GM12878 (cell line): ENCODE results near the gene GFRA4. TPM values are rescaled to one million over a fixed set of nuclear protein-coding genes. Genes with fewer than 3 reads are reported as not detected.
A peak's percentile ranks its signal among the peaks of the same experiment; 100 is the strongest.

Experiments
- CBX5 ChIP-seq: sonication (generic); IDR thresholded peaks from 2 replicates; pipeline ENCODE4 v1.6.1; 2016; ENCODE audit warnings: low read depth, moderate library complexity, mild to moderate bottlenecking, inconsistent platforms
- CREB1 ChIP-seq: IDR thresholded peaks from 2 replicates; pipeline ENCODE4 v1.6.1; 2012; ENCODE audit warnings: low read depth, mild to moderate bottlenecking, inconsistent platforms
- EGR1 ChIP-seq, 2 experiments: IDR thresholded peaks; 1 replicate in 1 of 2; 2 replicates in 1 of 2; pipeline ENCODE4 v1.6.1; 2011 to 2012; ENCODE audit warnings: low read depth in 2 of 2, low read length in 2 of 2, borderline replicate concordance in 1 of 2, mild to moderate bottlenecking in 1 of 2, moderate library complexity in 1 of 2
- HDAC2 ChIP-seq: fragments of 200-600 bp; sonication (generic); IDR thresholded peaks from 2 replicates; pipeline ENCODE4 v1.6.1; 2017
- IRF4 ChIP-seq: IDR thresholded peaks from 2 replicates; pipeline ENCODE4 v1.6.1; 2011; ENCODE audit warnings: low read depth, low read length
- KDM1A ChIP-seq: fragments of 200-600 bp; sonication (generic); IDR thresholded peaks from 2 replicates; pipeline ENCODE4 v1.6.1; 2016; ENCODE audit warnings: borderline replicate concordance
- MEF2B ChIP-seq: fragments of 450-650 bp; IDR thresholded peaks from 2 replicates; pipeline ENCODE4 v1.6.1; 2018; ENCODE audit warnings: mild to moderate bottlenecking, moderate library complexity; ENCODE audit not compliant: partially characterized antibody, poor library complexity, severe bottlenecking
- MYC ChIP-seq: IDR thresholded peaks from 2 replicates; pipeline ENCODE4 v1.6.1; 2011; ENCODE audit warnings: mild to moderate bottlenecking, low read length, moderate library complexity, inconsistent platforms; ENCODE audit not compliant: insufficient read depth, insufficient replicate concordance, insufficient read length, severe bottlenecking
- NFYA ChIP-seq: IDR thresholded peaks from 2 replicates; pipeline ENCODE4 v1.6.1; 2011; ENCODE audit warnings: low read depth, mild to moderate bottlenecking, low read length, improper control_type of control experiment, borderline replicate concordance
- NRF1 ChIP-seq: conservative IDR thresholded peaks from 2 replicates; pipeline ENCODE4 v1.6.1; 2011; ENCODE audit warnings: mild to moderate bottlenecking, low read depth, low read length, improper control_type of control experiment
- POLR2A ChIP-seq: IDR thresholded peaks from 2 replicates; pipeline ENCODE4 v1.6.1; 2011; ENCODE audit warnings: low read depth, mild to moderate bottlenecking, low read length
- RBBP5 ChIP-seq: fragments of 200-600 bp; sonication (generic); conservative IDR thresholded peaks from 2 replicates; pipeline ENCODE4 v1.6.1; 2016
- RCOR1 ChIP-seq: conservative IDR thresholded peaks from 2 replicates; pipeline ENCODE4 v1.6.1; 2012; ENCODE audit warnings: low read depth, low read length, improper control_type of control experiment
- SPI1 ChIP-seq: IDR thresholded peaks from 2 replicates; pipeline ENCODE4 v1.6.1; 2011; ENCODE audit warnings: low read depth, mild to moderate bottlenecking, low read length, moderate library complexity, borderline replicate concordance; ENCODE audit not compliant: insufficient read depth
- SREBF1 ChIP-seq: IDR thresholded peaks from 2 replicates; pipeline ENCODE4 v1.6.1; 2012; ENCODE audit warnings: mild to moderate bottlenecking, low read length
- TBL1XR1 ChIP-seq: IDR thresholded peaks from 2 replicates; pipeline ENCODE4 v1.6.1; 2012; ENCODE audit warnings: low read depth, low read length, improper control_type of control experiment
- TCF7 ChIP-seq: IDR thresholded peaks from 2 replicates; pipeline ENCODE4 v1.6.1; 2014; ENCODE audit warnings: antibody characterized with exemption, borderline replicate concordance
- ZNF217 ChIP-seq: fragments of 450-650 bp; IDR thresholded peaks from 2 replicates; pipeline ENCODE4 v1.6.1; 2017; ENCODE audit warnings: antibody characterized with exemption, mild to moderate bottlenecking
- polyA plus RNA-seq, 11 experiments: library from polyadenylated mRNA; depleted of rRNA in 4 of 11; unstranded in 6 of 11; stranded (reverse) in 5 of 11; fragments of >200 nt; fragmentation: Nextera tagmentation in 4 of 11; fragmentation: Illumina TruSeq in 1 of 11; extraction: Ambion mirVana in 4 of 11; extraction: Trizol in 1 of 11; gene quantifications; 1 replicate in 1 of 11; 2 replicates in 10 of 11; pipeline versions ENCODE4 v1.2.1 to v1.2.3, GENCODE V29; 2011 to 2016; ENCODE audit warnings: inconsistent platforms in 2 of 11, missing spikeins in 2 of 11, low read depth in 1 of 11
- total RNA-seq, 4 experiments: library from RNA; depleted of rRNA in 3 of 4; stranded (reverse); fragments of >200 nt in 3 of 4; fragmentation: Illumina TruSeq in 1 of 4; extraction: Trizol in 1 of 4; gene quantifications; 2 replicates each; pipeline versions ENCODE4 v1.2.1 to v1.2.3, GENCODE V29; 2013 to 2021
- TF ChIP-seq, protein P1 (sequence below): fragments of 450-650 bp; IDR thresholded peaks from 2 replicates; pipeline ENCODE4 v1.6.1; 2017; ENCODE audit warnings: low read depth, mild to moderate bottlenecking, moderate library complexity
- TF ChIP-seq, protein P2 (sequence below): fragments of 450-650 bp; IDR thresholded peaks from 2 replicates; pipeline ENCODE4 v1.6.1; 2017; ENCODE audit warnings: mild to moderate bottlenecking, moderate library complexity
- TF ChIP-seq, protein P3 (sequence below): fragments of 450-650 bp; IDR thresholded peaks from 2 replicates; pipeline ENCODE4 v1.6.1; 2016; ENCODE audit warnings: mild to moderate bottlenecking, moderate library complexity, borderline replicate concordance

GFRA4 gene
- total and polyA plus RNA-seq, 10 of the 15 experiments (the other 5 are each of a cell fraction or from before 2014, with no cell fraction given) = 0.04 TPM; not detected in 9

DNA sequence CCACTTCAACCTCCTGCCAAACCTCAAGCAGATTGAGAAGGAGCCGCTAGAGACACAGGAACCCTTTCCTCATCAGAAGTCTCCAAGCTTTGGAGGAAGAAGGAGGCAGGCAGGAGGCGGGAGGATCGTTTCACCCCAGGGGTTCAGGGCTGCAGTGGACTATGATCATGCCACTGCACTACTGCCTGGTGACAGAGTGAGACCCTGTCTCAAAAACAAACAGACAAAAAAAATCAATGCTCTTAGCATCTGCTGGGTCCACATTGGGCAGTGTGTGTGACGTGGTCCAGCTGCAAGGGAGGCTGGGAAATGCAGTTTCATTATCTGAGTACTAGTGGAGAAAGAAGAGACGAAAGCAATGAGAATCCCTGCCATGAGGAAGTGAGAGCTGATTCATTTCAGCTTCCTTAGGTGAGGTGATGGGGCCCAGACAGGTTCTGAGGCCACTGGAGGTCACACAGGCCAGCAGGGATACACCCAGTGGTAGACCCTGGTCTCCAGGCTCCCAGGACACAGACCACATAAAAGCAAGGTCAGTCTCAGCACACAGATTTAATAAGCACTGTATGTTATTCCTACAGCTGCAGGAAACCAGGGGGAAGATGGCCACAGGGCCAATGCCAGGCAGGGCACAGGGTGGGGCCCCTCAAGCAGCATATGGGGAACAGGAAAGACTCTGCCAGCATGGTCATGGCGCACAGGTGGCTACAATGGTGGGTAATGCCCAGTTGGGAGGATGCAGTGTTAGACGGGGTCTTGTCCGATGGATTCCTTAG is 4.3 kb downstream of the GFRA4 start (continued):
- TF ChIP-seq CREB1 (peak; percentile 96), SREBF1 (peak; percentile 40; the same call in 1 of the 2 replicates), TBL1XR1 (peak; percentile 66; the same call in 1 of the 2 replicates), RBBP5 (no peak), NRF1 (no peak), KDM1A (no peak), IRF4 (peak; percentile 98), EGR1 (IDR thresholded peaks at IDR 0.05; ENCODE audit: borderline replicate concordance in 1 of 2, low read depth in 2 of 2, low read length in 2 of 2) (no peak), MYC (no peak), NFYA (no peak), RCOR1 (0 out of 2 replicates have a peak, but pooled peaks have one; percentile 45), POLR2A (no peak), SPI1 (peak; percentile 96), CBX5 (0 out of 2 replicates have a peak, but pooled peaks have one; percentile 54), MEF2B (peak; percentile 33), TCF7 (peak; percentile 58; the same call in 1 of the 2 replicates), ZNF217 (peak; percentile 61; the same call in 1 of the 2 replicates), HDAC2 (no peak)
- TF ChIP-seq, protein P1, sequence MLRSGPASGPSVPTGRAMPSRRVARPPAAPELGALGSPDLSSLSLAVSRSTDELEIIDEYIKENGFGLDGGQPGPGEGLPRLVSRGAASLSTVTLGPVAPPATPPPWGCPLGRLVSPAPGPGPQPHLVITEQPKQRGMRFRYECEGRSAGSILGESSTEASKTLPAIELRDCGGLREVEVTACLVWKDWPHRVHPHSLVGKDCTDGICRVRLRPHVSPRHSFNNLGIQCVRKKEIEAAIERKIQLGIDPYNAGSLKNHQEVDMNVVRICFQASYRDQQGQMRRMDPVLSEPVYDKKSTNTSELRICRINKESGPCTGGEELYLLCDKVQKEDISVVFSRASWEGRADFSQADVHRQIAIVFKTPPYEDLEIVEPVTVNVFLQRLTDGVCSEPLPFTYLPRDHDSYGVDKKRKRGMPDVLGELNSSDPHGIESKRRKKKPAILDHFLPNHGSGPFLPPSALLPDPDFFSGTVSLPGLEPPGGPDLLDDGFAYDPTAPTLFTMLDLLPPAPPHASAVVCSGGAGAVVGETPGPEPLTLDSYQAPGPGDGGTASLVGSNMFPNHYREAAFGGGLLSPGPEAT = peak; percentile 49; the same call in 1 of the 2 replicates
- TF ChIP-seq, protein P2, sequence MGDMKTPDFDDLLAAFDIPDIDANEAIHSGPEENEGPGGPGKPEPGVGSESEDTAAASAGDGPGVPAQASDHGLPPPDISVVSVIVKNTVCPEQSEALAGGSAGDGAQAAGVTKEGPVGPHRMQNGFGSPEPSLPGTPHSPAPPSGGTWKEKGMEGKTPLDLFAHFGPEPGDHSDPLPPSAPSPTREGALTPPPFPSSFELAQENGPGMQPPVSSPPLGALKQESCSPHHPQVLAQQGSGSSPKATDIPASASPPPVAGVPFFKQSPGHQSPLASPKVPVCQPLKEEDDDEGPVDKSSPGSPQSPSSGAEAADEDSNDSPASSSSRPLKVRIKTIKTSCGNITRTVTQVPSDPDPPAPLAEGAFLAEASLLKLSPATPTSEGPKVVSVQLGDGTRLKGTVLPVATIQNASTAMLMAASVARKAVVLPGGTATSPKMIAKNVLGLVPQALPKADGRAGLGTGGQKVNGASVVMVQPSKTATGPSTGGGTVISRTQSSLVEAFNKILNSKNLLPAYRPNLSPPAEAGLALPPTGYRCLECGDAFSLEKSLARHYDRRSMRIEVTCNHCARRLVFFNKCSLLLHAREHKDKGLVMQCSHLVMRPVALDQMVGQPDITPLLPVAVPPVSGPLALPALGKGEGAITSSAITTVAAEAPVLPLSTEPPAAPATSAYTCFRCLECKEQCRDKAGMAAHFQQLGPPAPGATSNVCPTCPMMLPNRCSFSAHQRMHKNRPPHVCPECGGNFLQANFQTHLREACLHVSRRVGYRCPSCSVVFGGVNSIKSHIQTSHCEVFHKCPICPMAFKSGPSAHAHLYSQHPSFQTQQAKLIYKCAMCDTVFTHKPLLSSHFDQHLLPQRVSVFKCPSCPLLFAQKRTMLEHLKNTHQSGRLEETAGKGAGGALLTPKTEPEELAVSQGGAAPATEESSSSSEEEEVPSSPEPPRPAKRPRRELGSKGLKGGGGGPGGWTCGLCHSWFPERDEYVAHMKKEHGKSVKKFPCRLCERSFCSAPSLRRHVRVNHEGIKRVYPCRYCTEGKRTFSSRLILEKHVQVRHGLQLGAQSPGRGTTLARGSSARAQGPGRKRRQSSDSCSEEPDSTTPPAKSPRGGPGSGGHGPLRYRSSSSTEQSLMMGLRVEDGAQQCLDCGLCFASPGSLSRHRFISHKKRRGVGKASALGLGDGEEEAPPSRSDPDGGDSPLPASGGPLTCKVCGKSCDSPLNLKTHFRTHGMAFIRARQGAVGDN = no peak; the same call in 1 of the 2 replicates
- TF ChIP-seq, protein P3, sequence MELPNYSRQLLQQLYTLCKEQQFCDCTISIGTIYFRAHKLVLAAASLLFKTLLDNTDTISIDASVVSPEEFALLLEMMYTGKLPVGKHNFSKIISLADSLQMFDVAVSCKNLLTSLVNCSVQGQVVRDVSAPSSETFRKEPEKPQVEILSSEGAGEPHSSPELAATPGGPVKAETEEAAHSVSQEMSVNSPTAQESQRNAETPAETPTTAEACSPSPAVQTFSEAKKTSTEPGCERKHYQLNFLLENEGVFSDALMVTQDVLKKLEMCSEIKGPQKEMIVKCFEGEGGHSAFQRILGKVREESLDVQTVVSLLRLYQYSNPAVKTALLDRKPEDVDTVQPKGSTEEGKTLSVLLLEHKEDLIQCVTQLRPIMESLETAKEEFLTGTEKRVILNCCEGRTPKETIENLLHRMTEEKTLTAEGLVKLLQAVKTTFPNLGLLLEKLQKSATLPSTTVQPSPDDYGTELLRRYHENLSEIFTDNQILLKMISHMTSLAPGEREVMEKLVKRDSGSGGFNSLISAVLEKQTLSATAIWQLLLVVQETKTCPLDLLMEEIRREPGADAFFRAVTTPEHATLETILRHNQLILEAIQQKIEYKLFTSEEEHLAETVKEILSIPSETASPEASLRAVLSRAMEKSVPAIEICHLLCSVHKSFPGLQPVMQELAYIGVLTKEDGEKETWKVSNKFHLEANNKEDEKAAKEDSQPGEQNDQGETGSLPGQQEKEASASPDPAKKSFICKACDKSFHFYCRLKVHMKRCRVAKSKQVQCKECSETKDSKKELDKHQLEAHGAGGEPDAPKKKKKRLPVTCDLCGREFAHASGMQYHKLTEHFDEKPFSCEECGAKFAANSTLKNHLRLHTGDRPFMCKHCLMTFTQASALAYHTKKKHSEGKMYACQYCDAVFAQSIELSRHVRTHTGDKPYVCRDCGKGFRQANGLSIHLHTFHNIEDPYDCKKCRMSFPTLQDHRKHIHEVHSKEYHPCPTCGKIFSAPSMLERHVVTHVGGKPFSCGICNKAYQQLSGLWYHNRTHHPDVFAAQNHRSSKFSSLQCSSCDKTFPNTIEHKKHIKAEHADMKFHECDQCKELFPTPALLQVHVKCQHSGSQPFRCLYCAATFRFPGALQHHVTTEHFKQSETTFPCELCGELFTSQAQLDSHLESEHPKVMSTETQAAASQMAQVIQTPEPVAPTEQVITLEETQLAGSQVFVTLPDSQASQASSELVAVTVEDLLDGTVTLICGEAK = no peak
